ENCODE results near the gene OR5C1. TPM values are rescaled to one million over a fixed set of nuclear protein-coding genes. Genes with fewer than 3 reads are reported as not detected.

The OR5C1 gene
- polyA plus RNA-seq, 2 of the 4 experiments (the other 2 are of a cell fraction), result not detected

DNA sequence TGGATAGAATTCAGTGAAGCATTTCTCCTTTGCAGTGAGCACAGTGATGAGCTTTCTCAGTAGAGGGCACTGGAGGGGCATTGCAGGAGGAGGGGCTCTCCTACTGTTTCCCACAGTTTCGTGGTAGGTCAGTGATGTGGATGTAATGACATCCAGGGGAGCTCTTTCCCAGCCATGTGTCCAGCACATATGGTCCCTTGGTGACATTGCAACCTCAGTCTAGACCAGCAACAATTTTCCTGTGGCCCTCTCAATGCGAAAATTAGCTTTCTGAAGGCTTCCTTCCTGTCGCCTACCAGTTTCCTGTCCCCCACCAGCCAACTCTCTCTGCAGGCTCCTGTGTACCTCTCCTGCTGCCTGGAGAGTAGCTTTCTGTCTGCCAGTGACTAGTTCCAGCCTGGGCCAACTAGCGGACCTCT is 46.6 kb downstream of the OR5C1 start:
- Histone ChIP-seq H3K4me2 (no peak overlapping the region), H3K9me3 (no peaks in the 10 kb centered on the region), H3K4me1 (0 out of 3 replicates have a peak, but pooled peaks cover 6% of the 10 kb centered on the region), H3K27ac (no peak overlapping the region), H3K4me3 (no peak overlapping the region)
- no peak for DNase-seq (ENCODE audit: low read depth in 1 of 2, low spot score in 1 of 2)
- peak; percentile 69 to 75; a peak in 4 of 6 replicates for ATAC-seq
- no peak for FAIRE-seq
- TF ChIP-seq NR3C1 (IDR thresholded peaks at IDR 0.05) (no peak), USF2 (IDR thresholded peaks at IDR 0.05) (no peak), RFX5 (IDR thresholded peaks at IDR 0.05) (no peak), GATA3 (IDR thresholded peaks at IDR 0.05; ENCODE audit: borderline replicate concordance) (no peak), FOXS1 (CRISPR knock-in tag; IDR thresholded peaks at IDR 0.05) (no peak), CBX2 (IDR thresholded peaks at IDR 0.05; ENCODE audit: borderline replicate concordance, low read depth) (no peak), BCL3 (IDR thresholded peaks at IDR 0.05) (no peak), EHF (CRISPR knock-in tag; IDR thresholded peaks at IDR 0.05) (no peak), ESRRA (IDR thresholded peaks at IDR 0.05; ENCODE audit: borderline replicate concordance, low read length) (no peak), HOXB5 (CRISPR knock-in tag; IDR thresholded peaks at IDR 0.05) (no peak), EHMT2 (IDR thresholded peaks at IDR 0.05; ENCODE audit: low read depth) (no peak), FOSB (CRISPR knock-in tag; IDR thresholded peaks at IDR 0.05) (no peak), RAD21 (conservative IDR thresholded peaks at IDR 0.05 in 1 of 2, IDR thresholded peaks at IDR 0.05 in 1 of 2) (peak in 1 of 2 experiments; percentile 51; a peak in 2 of 5 replicates), TP53 (CRISPR knock-in tag; IDR thresholded peaks at IDR 0.05) (no peak), CBX8 (IDR thresholded peaks at IDR 0.05) (no peak), PHF8 (IDR thresholded peaks at IDR 0.05; ENCODE audit: borderline replicate concordance, low read depth) (no peak)
- TF ChIP-seq, protein P1, sequence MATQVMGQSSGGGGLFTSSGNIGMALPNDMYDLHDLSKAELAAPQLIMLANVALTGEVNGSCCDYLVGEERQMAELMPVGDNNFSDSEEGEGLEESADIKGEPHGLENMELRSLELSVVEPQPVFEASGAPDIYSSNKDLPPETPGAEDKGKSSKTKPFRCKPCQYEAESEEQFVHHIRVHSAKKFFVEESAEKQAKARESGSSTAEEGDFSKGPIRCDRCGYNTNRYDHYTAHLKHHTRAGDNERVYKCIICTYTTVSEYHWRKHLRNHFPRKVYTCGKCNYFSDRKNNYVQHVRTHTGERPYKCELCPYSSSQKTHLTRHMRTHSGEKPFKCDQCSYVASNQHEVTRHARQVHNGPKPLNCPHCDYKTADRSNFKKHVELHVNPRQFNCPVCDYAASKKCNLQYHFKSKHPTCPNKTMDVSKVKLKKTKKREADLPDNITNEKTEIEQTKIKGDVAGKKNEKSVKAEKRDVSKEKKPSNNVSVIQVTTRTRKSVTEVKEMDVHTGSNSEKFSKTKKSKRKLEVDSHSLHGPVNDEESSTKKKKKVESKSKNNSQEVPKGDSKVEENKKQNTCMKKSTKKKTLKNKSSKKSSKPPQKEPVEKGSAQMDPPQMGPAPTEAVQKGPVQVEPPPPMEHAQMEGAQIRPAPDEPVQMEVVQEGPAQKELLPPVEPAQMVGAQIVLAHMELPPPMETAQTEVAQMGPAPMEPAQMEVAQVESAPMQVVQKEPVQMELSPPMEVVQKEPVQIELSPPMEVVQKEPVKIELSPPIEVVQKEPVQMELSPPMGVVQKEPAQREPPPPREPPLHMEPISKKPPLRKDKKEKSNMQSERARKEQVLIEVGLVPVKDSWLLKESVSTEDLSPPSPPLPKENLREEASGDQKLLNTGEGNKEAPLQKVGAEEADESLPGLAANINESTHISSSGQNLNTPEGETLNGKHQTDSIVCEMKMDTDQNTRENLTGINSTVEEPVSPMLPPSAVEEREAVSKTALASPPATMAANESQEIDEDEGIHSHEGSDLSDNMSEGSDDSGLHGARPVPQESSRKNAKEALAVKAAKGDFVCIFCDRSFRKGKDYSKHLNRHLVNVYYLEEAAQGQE (IDR thresholded peaks at IDR 0.05), result no peak
- TF ChIP-seq, protein P2, sequence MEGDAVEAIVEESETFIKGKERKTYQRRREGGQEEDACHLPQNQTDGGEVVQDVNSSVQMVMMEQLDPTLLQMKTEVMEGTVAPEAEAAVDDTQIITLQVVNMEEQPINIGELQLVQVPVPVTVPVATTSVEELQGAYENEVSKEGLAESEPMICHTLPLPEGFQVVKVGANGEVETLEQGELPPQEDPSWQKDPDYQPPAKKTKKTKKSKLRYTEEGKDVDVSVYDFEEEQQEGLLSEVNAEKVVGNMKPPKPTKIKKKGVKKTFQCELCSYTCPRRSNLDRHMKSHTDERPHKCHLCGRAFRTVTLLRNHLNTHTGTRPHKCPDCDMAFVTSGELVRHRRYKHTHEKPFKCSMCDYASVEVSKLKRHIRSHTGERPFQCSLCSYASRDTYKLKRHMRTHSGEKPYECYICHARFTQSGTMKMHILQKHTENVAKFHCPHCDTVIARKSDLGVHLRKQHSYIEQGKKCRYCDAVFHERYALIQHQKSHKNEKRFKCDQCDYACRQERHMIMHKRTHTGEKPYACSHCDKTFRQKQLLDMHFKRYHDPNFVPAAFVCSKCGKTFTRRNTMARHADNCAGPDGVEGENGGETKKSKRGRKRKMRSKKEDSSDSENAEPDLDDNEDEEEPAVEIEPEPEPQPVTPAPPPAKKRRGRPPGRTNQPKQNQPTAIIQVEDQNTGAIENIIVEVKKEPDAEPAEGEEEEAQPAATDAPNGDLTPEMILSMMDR (IDR thresholded peaks at IDR 0.05), result peak; percentile 14; the same call in 1 of the 3 replicates
- POLR2A ChIA-PET, result no interaction called here
- WGBS (ENCODE audit: missing lambda C conversion rate), result 89% methylated on average over 4 of the region's 4 CpGs
- CTCF ChIA-PET, result interaction anchor here (0.8 to 1.8 kb wide), 8 partner anchors 10 to 736 kb away, joined by 3 to 11 read pairs (median 3); no protein-coding TSS in a partner anchor

GRCh38 chr9:122837266-122837850 is 48.6 kb downstream of the OR5C1 start:
- Histone ChIP-seq H3K4me3 (no peak overlapping the region), H3K27ac (no peak overlapping the region), H3K9me3 (no peaks in the 10 kb centered on the region), H3K4me2 (no peak overlapping the region), H3K4me1 (0 out of 3 replicates have a peak, but pooled peaks cover 5% of the 10 kb centered on the region)
- ChIA-PET POLR2A (interaction anchor here (1.1 kb wide), 1 partner anchor 9 kb away, joined by 3 read pairs; the partner anchor contains the start of gene PDCL), CTCF (interaction anchor here (1.5 kb wide), 1 partner anchor 714 kb away, joined by 3 read pairs; no protein-coding TSS in a partner anchor)
- 83% methylated on average over 13 of the region's 14 CpGs for WGBS (ENCODE audit: missing lambda C conversion rate)
- DNase-seq (ENCODE audit: low read depth in 1 of 2, low spot score in 1 of 2) (no peak), ATAC-seq (no peak), FAIRE-seq (no peak)
- TF ChIP-seq HOXB5 (CRISPR knock-in tag; IDR thresholded peaks at IDR 0.05) (no peak), SREBF2 (IDR thresholded peaks at IDR 0.05) (no peak), TP53 (CRISPR knock-in tag; IDR thresholded peaks at IDR 0.05) (no peak), RCOR1 (IDR thresholded peaks at IDR 0.05; ENCODE audit: low read depth, low read length) (no peak), ZFP36 (IDR thresholded peaks at IDR 0.05; ENCODE audit: borderline replicate concordance, partially characterized antibody) (no peak), EP300 (IDR thresholded peaks at IDR 0.05) (no peak), BHLHE40 (IDR thresholded peaks at IDR 0.05; ENCODE audit: low read depth, low read length) (no peak), CBX2 (IDR thresholded peaks at IDR 0.05; ENCODE audit: borderline replicate concordance, low read depth) (no peak), TFCP2L1 (CRISPR knock-in tag; IDR thresholded peaks at IDR 0.05) (no peak), PHF8 (IDR thresholded peaks at IDR 0.05; ENCODE audit: borderline replicate concordance, low read depth) (no peak)
- TF ChIP-seq, protein P1 (IDR thresholded peaks at IDR 0.05), result no peak
- TF ChIP-seq, protein P3, sequence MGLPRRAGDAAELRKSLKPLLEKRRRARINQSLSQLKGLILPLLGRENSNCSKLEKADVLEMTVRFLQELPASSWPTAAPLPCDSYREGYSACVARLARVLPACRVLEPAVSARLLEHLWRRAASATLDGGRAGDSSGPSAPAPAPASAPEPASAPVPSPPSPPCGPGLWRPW (IDR thresholded peaks at IDR 0.05), result no peak

Data from A549 (cell line).